ENCODE results near the gene NOP16. TPM values are rescaled to one million over a fixed set of nuclear protein-coding genes. Genes with fewer than 3 reads are reported as not detected.

Gene NOP16
- total and polyA plus RNA-seq, 2 donors = 19.5 to 30.6 TPM

- Histone ChIP-seq H3K27me3 (ENCODE audit: control insufficient read depth in 2 of 2, insufficient read depth in 1 of 2, low read length in 1 of 2) (peaks cover 0 to 29% of the 10 kb centered on the region in 2 donors), H3K9me3 (ENCODE audit: control insufficient read depth in 2 of 2, insufficient read depth in 1 of 2, low read length in 1 of 2) (no peaks in the 10 kb centered on the region), H3K36me3 (ENCODE audit: control insufficient read depth in 2 of 2, insufficient read depth in 2 of 2, low read length in 1 of 2) (peaks cover 11 to 22% of the 10 kb centered on the region in 2 donors), H3K4me3 (ENCODE audit: low read length in 2 of 2) (peak within 1 kb of the TSS; percentile 88 to 98), H3K4me1 (ENCODE audit: control insufficient read depth in 2 of 2, insufficient read depth in 2 of 2, low read length in 2 of 2) (peaks cover 7 to 23% of the 10 kb centered on the region in 2 donors), H3K27ac (ENCODE audit: low read depth in 1 of 2, low read length in 1 of 2) (peak within 1 kb of the TSS; percentile 81 to 89)
- DNase-seq (ENCODE audit: low read depth in 6 of 9, low spot score in 9 of 9) = peak; percentile 79 to 96 (median 92)
- WGBS = under 1% methylated on average over 56 of the region's 56 CpGs
Observed at GRCh38 chr5:176361437-176362232, 26.8 kb downstream of the NOP16 start, which contains the start of gene KIAA1191. TSS of gene KIAA1191 (minus strand) at chr5:176361764. CDS start at chr5:176359508, 2,256 bp downstream.

GRCh38 chr5:176360894-176361436 lies 27.4 kb downstream of the NOP16 start:
- peaks cover 17 to 27% of the 10 kb centered on the region in 2 donors for H3K36me3 ChIP-seq (ENCODE audit: control insufficient read depth in 2 of 2, insufficient read depth in 2 of 2, low read length in 1 of 2)
- peaks cover 7 to 20% of the 10 kb centered on the region in 2 donors for H3K4me1 ChIP-seq (ENCODE audit: control insufficient read depth in 2 of 2, insufficient read depth in 2 of 2, low read length in 2 of 2)
- H3K27me3 ChIP-seq (ENCODE audit: control insufficient read depth in 2 of 2, insufficient read depth in 1 of 2, low read length in 1 of 2) = peaks cover 0 to 22% of the 10 kb centered on the region in 2 donors
- peak overlapping the region; percentile 88 to 98 for H3K4me3 ChIP-seq (ENCODE audit: low read length in 2 of 2)
- peak overlapping the region; percentile 81 to 89 for H3K27ac ChIP-seq (ENCODE audit: low read depth in 1 of 2, low read length in 1 of 2)
- WGBS = 4% methylated on average over 27 of the region's 27 CpGs
- DNase-seq (ENCODE audit: low read depth in 6 of 9, low spot score in 9 of 9) = no peak
- no peaks in the 10 kb centered on the region for H3K9me3 ChIP-seq (ENCODE audit: control insufficient read depth in 2 of 2, insufficient read depth in 1 of 2, low read length in 1 of 2)

- DNase-seq (ENCODE audit: low read depth in 6 of 9, low spot score in 9 of 9) = no peak
- peaks cover 28 to 40% of the 10 kb centered on the region in 2 donors for H3K36me3 ChIP-seq (ENCODE audit: control insufficient read depth in 2 of 2, insufficient read depth in 2 of 2, low read length in 1 of 2)
- H3K27ac ChIP-seq (ENCODE audit: low read depth in 1 of 2, low read length in 1 of 2) = no peak overlapping the region
- 85% methylated on average over 4 of the region's 4 CpGs for WGBS
- no peak overlapping the region for H3K4me3 ChIP-seq (ENCODE audit: low read length in 2 of 2)
- peaks cover 0 to 11% of the 10 kb centered on the region in 2 donors for H3K27me3 ChIP-seq (ENCODE audit: control insufficient read depth in 2 of 2, insufficient read depth in 1 of 2, low read length in 1 of 2)
- no peaks in the 10 kb centered on the region for H3K9me3 ChIP-seq (ENCODE audit: control insufficient read depth in 2 of 2, insufficient read depth in 1 of 2, low read length in 1 of 2)
- H3K4me1 ChIP-seq (ENCODE audit: control insufficient read depth in 2 of 2, insufficient read depth in 2 of 2, low read length in 2 of 2) = peaks cover 4 to 16% of the 10 kb centered on the region in 2 donors
Observed at GRCh38 chr5:176359658-176360057, 28.7 kb downstream of the NOP16 start.

GRCh38 chr5:176356179-176356566 lies 32.2 kb downstream of the NOP16 start:
- WGBS = 96% methylated on average over 3 of the region's 3 CpGs
- Histone ChIP-seq H3K9me3 (ENCODE audit: control insufficient read depth in 2 of 2, insufficient read depth in 1 of 2, low read length in 1 of 2) (no peaks in the 10 kb centered on the region), H3K27me3 (ENCODE audit: control insufficient read depth in 2 of 2, insufficient read depth in 1 of 2, low read length in 1 of 2) (no peaks in the 10 kb centered on the region), H3K4me1 (ENCODE audit: control insufficient read depth in 2 of 2, insufficient read depth in 2 of 2, low read length in 2 of 2) (peaks cover 2 to 8% of the 10 kb centered on the region in 2 donors), H3K4me3 (ENCODE audit: low read length in 2 of 2) (no peak overlapping the region), H3K36me3 (ENCODE audit: control insufficient read depth in 2 of 2, insufficient read depth in 2 of 2, low read length in 1 of 2) (peaks cover 60 to 74% of the 10 kb centered on the region in 2 donors), H3K27ac (ENCODE audit: low read depth in 1 of 2, low read length in 1 of 2) (no peak overlapping the region)
- DNase-seq (ENCODE audit: low read depth in 6 of 9, low spot score in 9 of 9) = no peak

GRCh38 chr5:176355400-176356178 lies 32.8 kb downstream of the NOP16 start:
- Histone ChIP-seq H3K4me1 (ENCODE audit: control insufficient read depth in 2 of 2, insufficient read depth in 2 of 2, low read length in 2 of 2) (peaks cover 2 to 5% of the 10 kb centered on the region in 2 donors), H3K27ac (ENCODE audit: low read depth in 1 of 2, low read length in 1 of 2) (no peak overlapping the region), H3K9me3 (ENCODE audit: control insufficient read depth in 2 of 2, insufficient read depth in 1 of 2, low read length in 1 of 2) (no peaks in the 10 kb centered on the region), H3K4me3 (ENCODE audit: low read length in 2 of 2) (no peak overlapping the region), H3K36me3 (ENCODE audit: control insufficient read depth in 2 of 2, insufficient read depth in 2 of 2, low read length in 1 of 2) (peaks cover 65 to 77% of the 10 kb centered on the region in 2 donors), H3K27me3 (ENCODE audit: control insufficient read depth in 2 of 2, insufficient read depth in 1 of 2, low read length in 1 of 2) (no peaks in the 10 kb centered on the region)
- 98% methylated on average over 16 of the region's 16 CpGs for WGBS
- no peak for DNase-seq (ENCODE audit: low read depth in 6 of 9, low spot score in 9 of 9)

- no peak for DNase-seq (ENCODE audit: low read depth in 6 of 9, low spot score in 9 of 9)
- H3K4me3 ChIP-seq (ENCODE audit: low read length in 2 of 2) = no peak overlapping the region
- H3K36me3 ChIP-seq (ENCODE audit: control insufficient read depth in 2 of 2, insufficient read depth in 2 of 2, low read length in 1 of 2) = peaks cover 79 to 91% of the 10 kb centered on the region in 2 donors
- no peaks in the 10 kb centered on the region for H3K4me1 ChIP-seq (ENCODE audit: control insufficient read depth in 2 of 2, insufficient read depth in 2 of 2, low read length in 2 of 2)
- H3K27ac ChIP-seq (ENCODE audit: low read depth in 1 of 2, low read length in 1 of 2) = no peak overlapping the region
- 96% methylated on average over 4 of the region's 4 CpGs for WGBS
- H3K27me3 ChIP-seq (ENCODE audit: control insufficient read depth in 2 of 2, insufficient read depth in 1 of 2, low read length in 1 of 2) = no peaks in the 10 kb centered on the region
- no peaks in the 10 kb centered on the region for H3K9me3 ChIP-seq (ENCODE audit: control insufficient read depth in 2 of 2, insufficient read depth in 1 of 2, low read length in 1 of 2)
Observed at GRCh38 chr5:176353533-176353932, 34.9 kb downstream of the NOP16 start.

DNA sequence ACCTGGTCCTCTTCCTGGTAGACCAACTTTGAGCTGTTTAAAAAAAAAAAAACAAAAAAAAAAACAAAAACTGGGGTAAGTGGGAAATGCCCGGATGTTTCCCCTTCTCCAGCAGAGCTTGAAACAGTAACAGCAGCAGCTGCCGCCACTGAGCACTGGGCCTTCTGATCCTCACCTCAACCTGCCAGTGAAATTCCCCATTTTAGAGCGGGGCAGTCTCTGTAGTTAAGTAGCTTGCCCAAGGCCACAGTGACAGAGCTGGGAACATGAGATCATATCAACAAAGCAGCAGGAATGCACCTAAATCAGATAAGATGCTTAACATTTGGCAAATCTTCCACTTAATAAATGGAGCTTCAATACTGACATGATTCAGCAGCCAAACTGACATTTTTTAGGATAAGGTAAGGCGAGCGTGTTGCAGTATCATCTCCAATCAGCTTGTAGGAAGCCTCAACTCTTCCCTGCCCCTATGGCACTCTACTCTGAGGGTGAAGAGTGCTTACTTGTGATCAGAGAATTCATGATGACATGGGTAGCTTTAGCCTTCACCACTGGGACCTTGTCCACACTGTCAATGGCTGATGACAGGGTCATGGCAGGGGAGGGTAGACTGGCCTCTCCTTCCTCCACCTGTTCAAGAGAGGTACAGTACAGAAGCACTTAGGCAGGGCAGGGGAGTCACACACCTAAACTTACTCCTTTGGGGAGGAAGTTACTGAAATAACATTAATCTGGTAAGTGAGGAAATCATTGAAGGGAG lies 36.1 kb downstream of the NOP16 start:
- no peaks in the 10 kb centered on the region for H3K9me3 ChIP-seq (ENCODE audit: control insufficient read depth in 2 of 2, insufficient read depth in 1 of 2, low read length in 1 of 2)
- no peaks in the 10 kb centered on the region for H3K4me1 ChIP-seq (ENCODE audit: control insufficient read depth in 2 of 2, insufficient read depth in 2 of 2, low read length in 2 of 2)
- no peak overlapping the region for H3K27ac ChIP-seq (ENCODE audit: low read depth in 1 of 2, low read length in 1 of 2)
- peaks cover 89 to 94% of the 10 kb centered on the region in 2 donors for H3K36me3 ChIP-seq (ENCODE audit: control insufficient read depth in 2 of 2, insufficient read depth in 2 of 2, low read length in 1 of 2)
- H3K4me3 ChIP-seq (ENCODE audit: low read length in 2 of 2) = no peak overlapping the region
- WGBS = 96% methylated on average over 5 of the region's 5 CpGs
- no peak for DNase-seq (ENCODE audit: low read depth in 6 of 9, low spot score in 9 of 9)
- H3K27me3 ChIP-seq (ENCODE audit: control insufficient read depth in 2 of 2, insufficient read depth in 1 of 2, low read length in 1 of 2) = no peaks in the 10 kb centered on the region

GRCh38 chr5:176350416-176350815 lies 38.0 kb downstream of the NOP16 start:
- Histone ChIP-seq H3K9me3 (ENCODE audit: control insufficient read depth in 2 of 2, insufficient read depth in 1 of 2, low read length in 1 of 2) (no peaks in the 10 kb centered on the region), H3K27ac (ENCODE audit: low read depth in 1 of 2, low read length in 1 of 2) (no peak overlapping the region), H3K4me3 (ENCODE audit: low read length in 2 of 2) (no peak overlapping the region), H3K4me1 (ENCODE audit: control insufficient read depth in 2 of 2, insufficient read depth in 2 of 2, low read length in 2 of 2) (no peaks in the 10 kb centered on the region), H3K27me3 (ENCODE audit: control insufficient read depth in 2 of 2, insufficient read depth in 1 of 2, low read length in 1 of 2) (no peaks in the 10 kb centered on the region), H3K36me3 (ENCODE audit: control insufficient read depth in 2 of 2, insufficient read depth in 2 of 2, low read length in 1 of 2) (peaks cover 82 to 93% of the 10 kb centered on the region in 2 donors)
- DNase-seq (ENCODE audit: low read depth in 6 of 9, low spot score in 9 of 9) = no peak
- WGBS = 96% methylated on average over 8 of the region's 8 CpGs

All from thymus (tissue), 11 donors.